ENCODE results near the gene PTCH1. TPM values are rescaled to one million over a fixed set of nuclear protein-coding genes. Genes with fewer than 3 reads are reported as not detected.
A peak's percentile ranks its signal among the peaks of the same experiment; 100 is the strongest.

PTCH1 gene
- total RNA-seq, 1 donor from 2014 or later = 104 TPM

- H3K36me3 Mint-ChIP-seq (ENCODE audit: unreplicated experiment) = no peaks in the 10 kb centered on the region
- H3K27ac Mint-ChIP-seq (ENCODE audit: unreplicated experiment) = no peak overlapping the region
- H3K4me3 Mint-ChIP-seq (ENCODE audit: unreplicated experiment) = no peak overlapping the region
- no peak for DNase-seq
- H3K27me3 Mint-ChIP-seq (ENCODE audit: unreplicated experiment) = peaks cover 14% of the 10 kb centered on the region
- no peak for TF ChIP-seq CTCF (IDR thresholded peaks at IDR 0.05; ENCODE audit: partially characterized antibody, unreplicated experiment)
- H3K4me1 Mint-ChIP-seq (ENCODE audit: low read depth, unreplicated experiment) = peaks cover 70% of the 10 kb centered on the region
- H3K9me3 Mint-ChIP-seq (ENCODE audit: unreplicated experiment) = peaks cover 4% of the 10 kb centered on the region
Observed at GRCh38 chr9:95499847-95500246, 16.9 kb downstream of the PTCH1 start.

GRCh38 chr9:95499046-95499676 lies 17.6 kb downstream of the PTCH1 start:
- H3K27ac Mint-ChIP-seq (ENCODE audit: unreplicated experiment) = no peak overlapping the region
- H3K4me3 Mint-ChIP-seq (ENCODE audit: unreplicated experiment) = peak overlapping the region; percentile 31
- H3K4me1 Mint-ChIP-seq (ENCODE audit: low read depth, unreplicated experiment) = peaks cover 72% of the 10 kb centered on the region
- H3K36me3 Mint-ChIP-seq (ENCODE audit: unreplicated experiment) = no peaks in the 10 kb centered on the region
- H3K9me3 Mint-ChIP-seq (ENCODE audit: unreplicated experiment) = peaks cover 3% of the 10 kb centered on the region
- no peak for DNase-seq
- no peak for TF ChIP-seq CTCF (IDR thresholded peaks at IDR 0.05; ENCODE audit: partially characterized antibody, unreplicated experiment)
- H3K27me3 Mint-ChIP-seq (ENCODE audit: unreplicated experiment) = peaks cover 12% of the 10 kb centered on the region

GRCh38 chr9:95498641-95499040 lies 18.1 kb downstream of the PTCH1 start:
- Mint-ChIP-seq H3K27me3 (ENCODE audit: unreplicated experiment) (peaks cover 11% of the 10 kb centered on the region), H3K9me3 (ENCODE audit: unreplicated experiment) (peaks cover 3% of the 10 kb centered on the region), H3K4me1 (ENCODE audit: low read depth, unreplicated experiment) (peaks cover 74% of the 10 kb centered on the region), H3K27ac (ENCODE audit: unreplicated experiment) (peak overlapping the region; percentile 10), H3K36me3 (ENCODE audit: unreplicated experiment) (no peaks in the 10 kb centered on the region), H3K4me3 (ENCODE audit: unreplicated experiment) (no peak overlapping the region)
- no peak for DNase-seq
- no peak for TF ChIP-seq CTCF (IDR thresholded peaks at IDR 0.05; ENCODE audit: partially characterized antibody, unreplicated experiment)

- H3K9me3 Mint-ChIP-seq (ENCODE audit: unreplicated experiment) = peaks cover 3% of the 10 kb centered on the region
- no peaks in the 10 kb centered on the region for H3K36me3 Mint-ChIP-seq (ENCODE audit: unreplicated experiment)
- H3K27ac Mint-ChIP-seq (ENCODE audit: unreplicated experiment) = no peak overlapping the region
- TF ChIP-seq CTCF (IDR thresholded peaks at IDR 0.05; ENCODE audit: partially characterized antibody, unreplicated experiment) = no peak
- H3K27me3 Mint-ChIP-seq (ENCODE audit: unreplicated experiment) = peaks cover 8% of the 10 kb centered on the region
- no peak for DNase-seq
- H3K4me3 Mint-ChIP-seq (ENCODE audit: unreplicated experiment) = peak overlapping the region; percentile 43
- peaks cover 75% of the 10 kb centered on the region for H3K4me1 Mint-ChIP-seq (ENCODE audit: low read depth, unreplicated experiment)
Observed at GRCh38 chr9:95497772-95498171, 19.0 kb downstream of the PTCH1 start.

GRCh38 chr9:95496687-95497086 lies 20.1 kb downstream of the PTCH1 start:
- Mint-ChIP-seq H3K36me3 (ENCODE audit: unreplicated experiment) (no peaks in the 10 kb centered on the region), H3K4me3 (ENCODE audit: unreplicated experiment) (peak overlapping the region; percentile 61), H3K27me3 (ENCODE audit: unreplicated experiment) (peaks cover 6% of the 10 kb centered on the region), H3K9me3 (ENCODE audit: unreplicated experiment) (peaks cover 3% of the 10 kb centered on the region), H3K4me1 (ENCODE audit: low read depth, unreplicated experiment) (peaks cover 78% of the 10 kb centered on the region), H3K27ac (ENCODE audit: unreplicated experiment) (peak overlapping the region; percentile 41)
- no peak for TF ChIP-seq CTCF (IDR thresholded peaks at IDR 0.05; ENCODE audit: partially characterized antibody, unreplicated experiment)
- no peak for DNase-seq
